Loucy (cell line): ENCODE results near the gene CALML3.

Experiments
- H2AFZ ChIP-seq: fragments of 200-600 bp; sonication (generic); 2 replicates; pipeline ENCODE4 v1.6.0; 2016; ENCODE audit warnings: antibody characterized with exemption, mild to moderate bottlenecking, low read length, moderate library complexity
- H3F3A ChIP-seq: fragments of 200-600 bp; 2 replicates; pipeline ENCODE4 v1.6.0; 2016; ENCODE audit warnings: antibody characterized with exemption, low read depth, mild to moderate bottlenecking
- H3K27me3 ChIP-seq: fragments of 200-600 bp; sonication (generic); 2 replicates; pipeline ENCODE4 v1.6.1; 2014; ENCODE audit warnings: low read length, mild to moderate bottlenecking; ENCODE audit not compliant: insufficient read depth, poor library complexity, severe bottlenecking
- H3K36me3 ChIP-seq: fragments of 200-600 bp; sonication (generic); 2 replicates; pipeline ENCODE4 v1.6.1; 2016; ENCODE audit warnings: low read length; ENCODE audit not compliant: insufficient read depth
- H3K4me1 ChIP-seq: fragments of 200-600 bp; sonication (generic); 2 replicates; pipeline ENCODE4 v1.5.1; 2014; ENCODE audit warnings: low read length, mild to moderate bottlenecking; ENCODE audit not compliant: insufficient read depth, poor library complexity, severe bottlenecking
- H3K4me2 ChIP-seq: fragments of 200-600 bp; sonication (generic); 2 replicates; pipeline ENCODE4 v1.6.0; 2014; ENCODE audit warnings: antibody characterized with exemption, low read length, low read depth, mild to moderate bottlenecking; ENCODE audit not compliant: poor library complexity, severe bottlenecking
- H3K4me3 ChIP-seq: fragments of 200-600 bp; sonication (generic); 2 replicates; pipeline ENCODE4 v1.5.1; 2014; ENCODE audit warnings: low read length, mild to moderate bottlenecking, mixed read lengths; ENCODE audit not compliant: poor library complexity, severe bottlenecking
- H3K79me2 ChIP-seq: fragments of 200-600 bp; sonication (generic); 2 replicates; pipeline ENCODE4 v1.6.1; 2014; ENCODE audit warnings: low read length; ENCODE audit not compliant: insufficient read depth
- H3K9ac ChIP-seq: fragments of 200-600 bp; sonication (generic); 2 replicates; pipeline ENCODE4 v1.6.0; 2014; ENCODE audit warnings: mild to moderate bottlenecking, low read depth, low read length, moderate library complexity; ENCODE audit not compliant: poor library complexity, severe bottlenecking
- H3K9me2 ChIP-seq: fragments of 200-600 bp; sonication (generic); replicated peaks from 2 replicates; pipeline ENCODE4 v1.6.1; 2016; ENCODE audit warnings: low read depth, low read length, mixed read lengths
- H3K9me3 ChIP-seq: fragments of 200-600 bp; sonication (generic); 2 replicates; pipeline ENCODE4 v1.6.1; 2014; ENCODE audit warnings: mild to moderate bottlenecking, antibody characterized with exemption, low read length, low read depth; ENCODE audit not compliant: insufficient read depth
- H4K20me1 ChIP-seq: fragments of 200-600 bp; sonication (generic); 2 replicates; pipeline ENCODE4 v1.6.0; 2014; ENCODE audit warnings: antibody characterized with exemption, low read length, mild to moderate bottlenecking; ENCODE audit not compliant: insufficient read depth, poor library complexity, severe bottlenecking
- EZH2phosphoT487 ChIP-seq: fragments of 200-600 bp; IDR thresholded peaks from 2 replicates; pipeline ENCODE4 v1.6.1; 2018; ENCODE audit warnings: antibody characterized with exemption, mild to moderate bottlenecking, moderate library complexity, borderline replicate concordance
- TF ChIP-seq, protein P1 (sequence below): fragments of 200-600 bp; sonication (generic); conservative IDR thresholded peaks from 2 replicates; pipeline ENCODE4 v1.5.1; 2014; ENCODE audit warnings: mild to moderate bottlenecking, antibody characterized with exemption, low read length

CALML3 gene

DNA sequence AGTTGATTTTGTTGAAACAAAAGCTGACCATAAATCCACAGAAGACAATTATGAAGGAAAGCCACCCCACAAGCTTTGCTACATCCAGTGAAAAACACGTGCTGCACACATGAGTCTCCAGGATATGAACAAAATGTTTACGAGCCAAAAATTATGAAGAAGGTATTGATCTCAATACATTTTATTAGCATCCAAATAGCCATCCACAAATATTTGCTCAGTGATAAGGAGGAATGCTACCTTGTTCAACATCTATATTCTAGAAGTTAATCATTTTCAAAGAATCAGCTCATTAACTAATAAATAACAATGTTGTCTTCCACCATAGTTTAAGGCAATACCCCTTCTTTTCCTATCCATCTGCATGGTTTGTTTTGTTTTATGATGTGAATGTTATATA lies 42.7 kb downstream of the CALML3 start:
- no peaks in the 10 kb centered on the region for H3K27me3 ChIP-seq
- no peaks in the 10 kb centered on the region for H4K20me1 ChIP-seq
- no peak overlapping the region for H3K4me3 ChIP-seq
- no peaks in the 10 kb centered on the region for H3K9me3 ChIP-seq
- no peaks in the 10 kb centered on the region for H3K79me2 ChIP-seq
- no peak overlapping the region for H2AFZ ChIP-seq
- H3F3A ChIP-seq, result no peaks in the 10 kb centered on the region
- no peak overlapping the region for H3K9ac ChIP-seq
- TF ChIP-seq, protein P1, sequence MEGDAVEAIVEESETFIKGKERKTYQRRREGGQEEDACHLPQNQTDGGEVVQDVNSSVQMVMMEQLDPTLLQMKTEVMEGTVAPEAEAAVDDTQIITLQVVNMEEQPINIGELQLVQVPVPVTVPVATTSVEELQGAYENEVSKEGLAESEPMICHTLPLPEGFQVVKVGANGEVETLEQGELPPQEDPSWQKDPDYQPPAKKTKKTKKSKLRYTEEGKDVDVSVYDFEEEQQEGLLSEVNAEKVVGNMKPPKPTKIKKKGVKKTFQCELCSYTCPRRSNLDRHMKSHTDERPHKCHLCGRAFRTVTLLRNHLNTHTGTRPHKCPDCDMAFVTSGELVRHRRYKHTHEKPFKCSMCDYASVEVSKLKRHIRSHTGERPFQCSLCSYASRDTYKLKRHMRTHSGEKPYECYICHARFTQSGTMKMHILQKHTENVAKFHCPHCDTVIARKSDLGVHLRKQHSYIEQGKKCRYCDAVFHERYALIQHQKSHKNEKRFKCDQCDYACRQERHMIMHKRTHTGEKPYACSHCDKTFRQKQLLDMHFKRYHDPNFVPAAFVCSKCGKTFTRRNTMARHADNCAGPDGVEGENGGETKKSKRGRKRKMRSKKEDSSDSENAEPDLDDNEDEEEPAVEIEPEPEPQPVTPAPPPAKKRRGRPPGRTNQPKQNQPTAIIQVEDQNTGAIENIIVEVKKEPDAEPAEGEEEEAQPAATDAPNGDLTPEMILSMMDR, result no peak
- no peak for TF ChIP-seq EZH2phosphoT487
- H3K4me1 ChIP-seq, result no peaks in the 10 kb centered on the region
- no peaks in the 10 kb centered on the region for H3K9me2 ChIP-seq
- no peaks in the 10 kb centered on the region for H3K36me3 ChIP-seq
- no peak overlapping the region for H3K4me2 ChIP-seq

DNA sequence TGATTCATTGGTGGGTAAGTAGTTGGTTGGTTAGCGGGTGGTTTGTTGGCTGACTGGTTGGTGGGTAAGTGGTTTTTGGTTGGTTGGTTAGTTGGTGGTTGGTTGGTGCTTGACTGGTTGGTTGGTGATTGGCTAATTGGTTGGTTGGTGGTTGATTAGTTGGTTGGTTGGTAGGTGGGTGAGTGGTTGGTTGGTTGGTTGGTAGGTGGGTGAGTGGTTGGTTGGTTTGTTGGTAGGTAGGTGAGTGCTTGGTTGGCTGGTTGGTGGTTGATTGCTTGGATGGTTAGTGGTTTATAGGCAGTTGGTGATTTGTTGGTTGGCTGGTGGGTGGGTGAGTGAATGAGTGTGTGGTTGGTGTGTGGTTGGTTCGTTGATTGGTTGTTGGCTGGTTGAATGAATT lies 44.2 kb downstream of the CALML3 start:
- Histone ChIP-seq H4K20me1 (no peaks in the 10 kb centered on the region), H3K9me3 (no peaks in the 10 kb centered on the region), H3K79me2 (no peaks in the 10 kb centered on the region), H3K27me3 (no peaks in the 10 kb centered on the region), H2AFZ (no peak overlapping the region), H3K4me2 (no peak overlapping the region), H3K4me1 (no peaks in the 10 kb centered on the region), H3F3A (no peaks in the 10 kb centered on the region), H3K9ac (no peak overlapping the region), H3K9me2 (no peaks in the 10 kb centered on the region), H3K4me3 (no peak overlapping the region), H3K36me3 (no peaks in the 10 kb centered on the region)
- TF ChIP-seq, protein P1, result no peak
- no peak for TF ChIP-seq EZH2phosphoT487

DNA sequence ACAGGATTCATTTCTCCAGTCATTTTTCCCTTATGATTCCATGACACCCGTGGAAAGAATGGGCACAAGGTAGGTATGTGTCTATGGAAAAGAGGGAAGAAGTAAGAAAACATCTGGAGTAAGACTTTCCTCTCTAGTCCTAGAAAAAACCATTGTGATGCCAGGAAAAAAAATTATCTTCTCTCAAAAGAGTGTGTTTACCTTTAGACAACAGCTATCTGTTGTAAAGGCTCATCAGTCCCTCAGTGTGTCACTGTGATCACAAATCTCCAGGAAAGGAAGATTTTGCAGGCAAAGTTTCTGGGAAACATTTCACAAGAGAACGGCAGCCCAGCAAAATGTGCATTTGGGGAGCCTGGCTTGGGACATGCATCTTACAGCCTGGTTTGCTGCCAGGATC lies 44.8 kb downstream of the CALML3 start:
- Histone ChIP-seq H3K27me3 (no peaks in the 10 kb centered on the region), H3F3A (no peaks in the 10 kb centered on the region), H3K9me3 (no peaks in the 10 kb centered on the region), H2AFZ (no peak overlapping the region), H3K9ac (no peak overlapping the region), H3K9me2 (no peaks in the 10 kb centered on the region), H3K79me2 (no peaks in the 10 kb centered on the region), H3K4me1 (no peaks in the 10 kb centered on the region), H4K20me1 (no peaks in the 10 kb centered on the region), H3K36me3 (no peaks in the 10 kb centered on the region), H3K4me3 (no peak overlapping the region), H3K4me2 (no peak overlapping the region)
- TF ChIP-seq, protein P1, result no peak
- no peak for TF ChIP-seq EZH2phosphoT487
